ENCODE results near the gene PRPF18.

PRPF18 gene

DNA sequence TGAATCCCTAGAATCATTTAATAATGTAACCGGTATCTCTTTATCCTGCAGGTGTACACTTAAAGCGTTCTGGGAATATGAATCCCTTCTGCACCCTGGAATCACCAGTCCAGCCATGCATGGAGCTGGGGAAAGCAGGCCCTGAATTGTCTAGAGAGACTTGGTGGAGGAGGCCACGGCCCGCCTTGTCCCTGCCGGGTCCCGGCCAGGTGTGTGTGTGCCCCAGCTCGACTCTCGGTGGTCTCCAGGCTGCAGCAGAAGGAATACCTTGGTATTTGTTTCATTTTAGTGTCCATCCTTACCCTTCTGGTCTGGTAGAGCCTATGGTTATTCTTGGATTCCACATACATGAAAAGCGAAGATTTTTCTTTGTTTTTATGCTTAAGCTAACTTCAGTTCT, 58.1 kb downstream of the PRPF18 start:
- no peak for DNase-seq

DNA sequence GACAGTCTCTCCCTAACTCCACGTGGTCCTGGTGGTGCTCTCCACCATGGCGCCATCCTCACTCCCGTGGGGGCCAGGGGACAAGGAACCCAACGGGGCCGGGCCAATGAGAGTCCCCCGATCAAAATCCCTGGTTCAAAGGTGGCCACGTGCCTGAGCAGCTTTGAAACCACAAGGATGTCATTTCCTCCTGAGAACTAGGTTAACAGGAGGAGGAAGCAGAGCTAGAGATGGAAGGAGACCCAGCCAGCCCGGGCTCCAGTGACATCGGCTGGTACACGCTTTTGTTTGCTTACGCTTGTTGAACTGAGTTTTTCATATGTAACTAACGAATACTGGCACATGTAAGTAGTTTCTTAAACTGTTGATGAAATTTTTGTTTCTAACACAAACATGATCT, 61.7 kb downstream of the PRPF18 start:
- DNase-seq, result no peak

DNA sequence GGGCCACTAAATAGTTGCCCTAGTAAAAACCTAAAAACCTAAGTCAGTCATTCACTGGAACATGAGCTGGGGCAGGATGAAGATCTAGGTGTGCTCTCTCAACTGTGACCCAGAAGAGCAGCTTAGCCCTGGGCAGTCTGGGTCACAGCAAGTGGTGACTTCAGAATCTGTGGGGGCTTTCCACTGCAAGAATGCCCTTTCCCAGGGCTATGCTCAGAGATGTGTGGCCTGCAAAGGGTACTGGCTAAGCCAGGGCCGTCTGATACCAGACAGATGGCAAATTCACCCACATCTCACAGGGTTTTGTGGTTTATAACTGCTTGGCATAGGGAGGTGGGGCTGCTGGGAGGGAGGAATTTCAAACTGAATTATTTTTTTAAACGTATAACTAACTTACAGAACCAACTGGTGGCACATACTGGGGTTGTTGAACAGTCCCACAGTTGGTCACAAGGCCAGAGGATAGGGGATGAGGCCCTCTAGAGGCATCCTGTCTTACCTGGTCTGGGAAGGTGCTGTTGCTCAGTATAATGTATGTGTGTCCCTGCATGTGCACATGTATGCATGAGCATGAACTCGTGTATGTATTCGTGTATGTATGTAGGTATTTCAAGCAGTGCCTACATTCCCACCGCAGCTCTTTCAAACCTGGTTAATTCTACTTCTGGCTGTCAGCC, 63.2 kb downstream of the PRPF18 start:
- no peak for DNase-seq

DNA sequence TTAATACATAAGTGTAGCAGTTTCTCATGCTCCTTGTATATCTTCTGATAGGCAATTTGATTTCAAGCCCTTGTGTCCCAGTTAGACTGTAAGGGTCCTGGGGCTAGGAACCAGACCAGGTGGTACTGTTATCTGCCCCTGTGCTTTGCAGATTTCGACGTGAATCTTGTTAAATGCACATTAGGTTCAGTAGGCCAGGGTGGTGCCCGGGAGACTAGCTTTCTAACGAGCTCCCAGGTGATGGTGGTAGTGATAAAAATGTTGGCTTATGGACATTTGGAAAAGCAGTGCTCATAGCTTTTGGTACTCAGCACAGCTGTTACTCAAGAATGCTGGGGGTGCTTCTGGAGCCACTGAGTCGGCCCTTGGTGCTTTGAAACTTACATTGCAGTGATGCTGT, 64.2 kb downstream of the PRPF18 start:
- DNase-seq, result no peak

DNA sequence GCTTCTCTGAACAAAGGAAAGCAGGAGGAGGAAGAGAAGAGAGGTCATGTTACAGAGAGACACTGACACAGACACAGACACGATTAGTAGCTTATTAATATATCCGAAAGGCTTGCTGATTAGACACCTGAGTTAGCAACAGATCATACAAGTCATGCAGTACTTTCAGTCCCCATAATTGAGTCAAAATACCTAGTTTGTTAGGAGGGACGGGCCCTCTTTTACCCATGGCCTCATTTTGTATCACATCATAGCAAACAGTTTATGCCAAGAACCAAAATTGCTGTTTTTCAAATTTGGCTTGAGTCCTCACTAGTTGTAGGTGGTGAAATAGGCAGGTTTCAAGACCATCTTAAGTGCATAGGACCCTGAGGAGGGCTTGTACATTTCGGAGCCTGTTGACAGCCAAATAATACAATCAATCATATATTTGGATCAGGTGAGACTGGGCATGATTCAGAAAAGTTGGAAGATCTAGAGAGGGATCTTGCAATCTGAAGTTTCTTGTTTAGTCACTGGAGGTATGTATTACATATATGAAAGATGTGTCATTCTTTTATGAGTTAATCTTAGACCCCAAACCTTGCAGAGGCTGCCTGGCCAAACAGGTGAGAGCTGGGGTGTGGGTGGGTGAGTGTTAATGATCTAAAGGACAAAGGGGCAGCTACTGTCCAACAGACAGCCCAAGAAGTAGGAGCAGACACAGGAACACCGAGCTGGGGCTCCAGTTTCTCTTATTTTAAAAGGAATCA, 65.4 kb downstream of the PRPF18 start:
- DNase-seq, result no peak

DNA sequence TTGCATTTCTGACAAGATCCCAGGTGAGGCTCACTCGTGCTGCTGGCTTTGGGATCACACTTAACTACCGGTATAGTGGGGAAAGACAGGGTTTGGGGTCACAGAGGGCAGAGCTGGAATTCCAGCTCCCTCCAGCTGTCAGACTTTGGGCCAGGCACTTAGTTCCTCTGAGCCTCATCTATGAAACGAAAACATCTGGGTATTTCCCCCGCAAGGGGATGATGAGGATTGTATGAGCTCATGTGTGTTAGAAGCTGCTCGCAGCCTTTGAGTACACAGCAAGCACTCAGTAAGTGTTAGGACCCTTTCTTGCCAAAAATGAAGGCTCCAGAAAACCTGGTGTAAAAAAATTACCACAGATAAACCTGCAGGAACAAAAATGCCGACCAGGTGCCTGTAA, 66.1 kb downstream of the PRPF18 start:
- no peak for DNase-seq

DNA sequence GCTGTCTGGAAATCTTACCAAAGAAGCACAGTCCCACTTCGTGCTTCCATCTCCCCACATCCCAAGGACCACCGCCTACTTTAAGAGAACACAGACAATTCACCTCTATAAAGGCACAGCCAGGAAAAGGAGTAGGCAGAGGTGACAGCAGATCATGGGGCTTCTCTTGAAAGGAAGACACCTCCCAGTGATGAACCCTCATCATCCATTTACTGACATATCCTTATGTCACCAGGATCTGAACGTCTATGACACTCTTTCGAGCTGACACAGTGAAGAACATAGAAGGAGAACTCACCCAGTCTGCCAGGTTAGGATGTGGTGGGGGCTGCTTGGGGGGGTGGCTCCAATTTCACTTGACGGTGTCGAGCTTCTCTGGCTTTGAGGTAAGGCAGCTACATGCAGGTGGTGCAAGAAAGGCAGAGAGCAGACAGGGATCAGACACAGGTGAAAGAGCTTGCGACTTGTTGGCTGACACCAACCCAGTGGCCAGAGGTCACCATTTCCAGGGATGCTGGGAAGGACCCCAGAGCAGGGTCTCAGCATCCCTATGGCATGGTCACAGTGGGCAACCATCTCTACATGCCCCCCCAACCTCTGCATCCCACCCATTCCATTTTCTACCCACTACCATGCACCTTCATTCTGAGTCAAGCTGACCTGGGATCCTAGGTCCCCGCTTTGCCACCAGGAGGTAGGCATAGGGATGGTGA, 67.5 kb downstream of the PRPF18 start:
- DNase-seq, result no peak

DNA sequence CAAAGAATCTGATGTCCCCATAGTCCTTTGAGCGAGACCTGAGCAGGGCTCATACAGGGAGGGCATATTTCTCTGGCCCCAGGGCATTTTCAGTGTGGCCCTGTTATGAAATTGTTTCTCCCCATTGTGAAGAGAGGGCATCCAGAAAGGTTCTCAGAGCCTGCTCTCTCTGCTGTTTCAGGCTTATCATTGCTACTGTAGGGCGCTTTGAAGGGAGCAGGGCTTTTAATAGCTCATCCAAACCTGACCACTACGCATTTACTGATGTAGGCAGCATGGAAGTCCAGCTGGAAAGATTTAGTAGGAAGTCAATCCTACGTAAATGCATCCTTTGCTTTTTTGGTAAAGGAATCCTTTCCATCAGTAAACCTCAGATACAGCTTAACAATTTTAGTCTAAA, 68.1 kb downstream of the PRPF18 start:
- DNase-seq, result no peak

DNA sequence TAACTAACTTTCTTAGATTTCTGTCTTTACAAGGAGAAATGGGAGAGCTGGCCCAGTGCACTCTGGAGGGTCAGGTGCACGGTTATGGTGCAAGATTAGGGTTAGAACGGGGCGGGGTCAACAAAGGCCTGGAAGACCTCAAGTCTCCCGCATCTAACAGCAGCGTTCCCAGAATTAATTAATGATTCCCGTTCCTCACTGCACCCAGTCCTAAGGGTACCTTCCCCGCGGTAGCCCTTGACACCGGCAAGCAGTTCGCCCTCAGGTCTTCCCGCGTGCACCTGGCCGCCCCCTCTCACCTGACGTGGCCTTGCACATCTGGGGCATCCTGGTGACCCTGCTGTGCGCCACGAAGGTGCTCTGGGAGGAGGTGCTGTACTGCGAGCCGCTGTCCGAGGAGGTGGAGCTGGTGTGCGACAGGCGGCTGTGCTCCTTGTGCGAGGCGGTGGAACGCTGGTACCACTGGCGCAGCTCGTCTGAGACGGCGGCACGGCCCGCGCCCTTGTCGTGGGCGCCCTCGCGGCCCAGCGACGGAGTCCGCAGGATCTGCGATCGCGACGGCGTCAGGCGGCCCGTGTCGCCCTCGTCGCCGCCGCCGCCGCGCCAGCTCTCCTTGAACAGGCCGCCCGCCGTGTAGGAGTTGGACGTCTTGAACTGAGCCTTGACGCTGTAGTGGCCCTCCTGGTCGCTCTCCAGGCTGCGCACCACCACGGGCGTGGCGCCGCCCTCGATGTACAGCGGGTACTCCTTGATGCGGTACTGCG, 69.8 kb downstream of the PRPF18 start:
- DNase-seq, result no peak

DNA sequence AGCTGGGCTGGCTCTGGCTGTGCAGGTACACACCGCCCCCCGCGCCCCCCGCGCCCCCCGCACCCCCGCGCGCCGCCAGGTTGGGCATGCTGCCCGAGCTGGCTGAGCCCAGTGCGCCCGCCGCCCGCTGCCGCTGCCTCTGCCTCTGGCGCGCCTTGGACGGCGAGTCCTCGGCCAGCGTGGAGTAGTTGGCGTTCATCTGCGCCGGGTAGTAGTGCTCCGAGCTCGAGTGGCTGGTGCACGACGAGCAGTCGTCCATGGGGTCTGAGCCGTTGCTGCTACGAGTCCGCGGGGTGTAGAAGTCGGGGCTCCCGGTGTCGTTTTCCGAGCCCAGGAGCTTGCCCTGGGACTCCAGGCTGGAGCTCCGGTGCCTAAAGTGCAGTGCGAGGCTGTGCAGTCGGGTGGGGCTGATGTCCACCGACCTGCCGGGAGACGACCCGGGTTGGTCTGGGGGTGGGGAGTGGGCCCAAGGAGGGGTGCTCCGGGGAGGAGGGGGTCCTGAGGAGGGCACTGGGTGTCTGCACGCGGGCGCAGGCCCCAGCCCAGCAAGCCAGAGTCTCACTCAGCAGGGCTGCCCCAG, 70.4 kb downstream of the PRPF18 start:
- no peak for DNase-seq

DNA sequence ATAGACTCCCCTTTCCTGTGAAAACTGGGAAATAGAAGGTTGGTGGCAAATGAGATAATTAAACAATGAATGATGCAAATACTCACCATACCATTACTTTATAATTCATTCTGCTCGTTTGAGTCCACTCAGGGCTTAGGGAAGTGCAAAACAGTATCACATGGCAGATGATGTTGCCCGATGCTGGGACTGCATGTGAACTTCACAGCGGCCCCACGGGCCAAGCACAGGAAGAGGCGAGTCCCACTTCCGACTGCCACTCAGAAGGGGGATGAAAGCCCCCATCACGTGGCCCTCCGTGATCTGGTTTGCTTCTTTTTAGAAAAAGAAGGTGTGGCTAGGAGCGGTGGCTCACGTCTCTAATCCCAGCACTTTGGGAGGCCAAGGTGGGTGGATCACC, 71.5 kb downstream of the PRPF18 start:
- no peak for DNase-seq

DNA sequence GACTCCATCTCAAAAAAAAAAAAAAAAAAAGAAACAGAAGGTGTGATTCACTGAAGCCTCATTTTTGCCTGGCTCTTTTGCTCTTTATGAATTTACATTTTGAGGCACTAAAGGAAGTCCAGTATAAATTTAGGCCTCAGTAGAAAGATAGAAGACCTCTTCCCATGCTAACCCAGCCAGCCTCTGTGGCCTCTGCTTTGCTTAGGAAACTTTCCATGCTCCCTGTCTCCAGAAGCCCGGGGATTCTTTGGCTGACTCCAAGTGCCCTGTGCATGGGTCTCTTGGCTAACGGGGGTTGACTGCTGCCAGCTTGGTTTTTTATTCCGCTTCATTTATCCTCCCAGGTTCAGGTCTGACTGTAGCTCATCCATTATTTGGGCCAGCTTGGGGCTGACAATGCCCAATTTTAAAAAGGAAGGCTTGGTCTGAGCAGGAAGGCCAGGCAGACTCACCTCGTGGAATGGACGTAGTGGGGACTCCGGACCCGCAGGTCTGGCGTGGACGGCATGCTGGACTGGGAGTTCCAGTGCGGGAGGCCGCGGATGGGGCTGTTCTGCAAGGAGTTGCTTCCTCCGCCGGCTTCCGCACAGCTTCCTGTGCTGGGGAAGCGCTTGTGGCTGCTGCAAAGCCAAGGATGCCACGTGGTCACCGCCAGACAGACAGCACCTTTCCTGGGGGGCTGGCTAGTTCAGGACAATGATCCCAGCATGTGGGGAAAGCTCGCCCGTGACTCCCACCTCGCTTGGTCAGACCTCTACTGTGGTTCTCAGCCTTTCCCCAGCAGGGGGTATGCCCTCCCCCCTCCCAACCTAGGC, 72.3 kb downstream of the PRPF18 start:
- DNase-seq, result no peak

DNA sequence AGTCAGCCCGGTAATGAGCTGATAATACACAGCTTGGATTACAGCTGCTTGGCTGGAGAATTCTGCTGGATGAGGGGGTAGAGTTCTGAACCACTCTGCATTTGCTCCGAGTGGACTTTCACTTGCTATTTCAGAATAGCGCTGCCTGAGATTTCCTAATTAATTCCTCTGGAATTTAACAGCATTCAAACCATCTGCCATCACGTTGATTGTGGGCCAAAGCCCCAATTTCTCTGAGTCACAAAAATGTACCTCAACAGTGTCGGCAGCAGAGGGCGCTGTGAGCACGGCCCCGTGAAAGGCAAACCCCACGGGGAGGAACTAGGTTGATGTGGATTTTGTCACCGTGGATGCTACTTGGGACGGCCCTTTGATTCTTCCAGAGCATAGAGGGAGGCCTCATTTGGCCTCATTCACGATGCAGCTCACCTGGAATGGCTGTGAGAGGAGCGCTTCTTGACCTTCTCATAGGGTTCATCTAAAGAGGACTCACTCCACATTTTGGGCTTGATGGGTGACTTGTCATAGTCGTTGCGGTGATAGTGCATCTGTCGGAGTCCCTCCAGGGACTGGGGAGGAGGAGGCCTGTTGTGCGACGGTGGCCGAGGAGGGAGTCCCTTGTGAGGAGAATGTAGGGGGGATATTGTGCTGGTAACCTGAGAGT, 73.3 kb downstream of the PRPF18 start:
- DNase-seq, result peak; percentile 59

DNA sequence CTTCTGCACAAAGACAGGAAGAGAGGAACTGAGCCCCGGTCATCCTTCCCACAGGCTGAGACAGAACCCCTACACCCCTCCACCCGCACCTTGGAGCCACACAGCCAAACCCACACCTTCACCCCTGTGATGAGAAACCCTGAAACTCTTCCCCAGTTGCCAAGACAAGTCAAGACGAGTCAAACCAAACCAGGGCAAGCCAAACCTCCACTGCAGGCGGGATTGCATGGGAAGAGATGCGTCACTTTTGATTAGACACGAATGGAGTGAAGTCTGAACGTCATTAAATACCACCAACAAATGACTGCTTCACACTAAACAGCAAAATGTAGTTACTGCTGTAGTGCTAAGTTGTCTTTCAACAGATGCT, 73.8 kb downstream of the PRPF18 start:
- no peak for DNase-seq

DNA sequence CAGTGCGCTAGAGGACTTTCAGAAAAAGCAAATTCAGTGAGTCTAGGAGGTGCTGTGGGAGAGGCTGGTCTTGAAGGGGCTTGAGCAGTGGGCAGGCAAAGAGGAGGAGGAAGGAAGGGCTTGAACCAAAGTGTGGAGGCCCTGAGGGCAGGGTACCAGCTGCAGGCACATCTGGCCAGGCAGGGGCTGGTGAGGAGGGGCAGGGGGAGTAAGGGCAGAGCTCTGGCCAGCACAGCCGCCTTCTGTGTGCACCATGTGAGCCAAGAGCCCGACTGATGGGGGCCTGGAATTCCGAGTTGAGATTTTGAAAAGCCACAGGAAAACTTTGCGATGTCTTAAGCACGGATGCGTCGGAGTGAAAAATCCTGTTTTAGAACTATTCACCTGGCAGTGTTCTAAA, 74.5 kb downstream of the PRPF18 start:
- no peak for DNase-seq

DNA sequence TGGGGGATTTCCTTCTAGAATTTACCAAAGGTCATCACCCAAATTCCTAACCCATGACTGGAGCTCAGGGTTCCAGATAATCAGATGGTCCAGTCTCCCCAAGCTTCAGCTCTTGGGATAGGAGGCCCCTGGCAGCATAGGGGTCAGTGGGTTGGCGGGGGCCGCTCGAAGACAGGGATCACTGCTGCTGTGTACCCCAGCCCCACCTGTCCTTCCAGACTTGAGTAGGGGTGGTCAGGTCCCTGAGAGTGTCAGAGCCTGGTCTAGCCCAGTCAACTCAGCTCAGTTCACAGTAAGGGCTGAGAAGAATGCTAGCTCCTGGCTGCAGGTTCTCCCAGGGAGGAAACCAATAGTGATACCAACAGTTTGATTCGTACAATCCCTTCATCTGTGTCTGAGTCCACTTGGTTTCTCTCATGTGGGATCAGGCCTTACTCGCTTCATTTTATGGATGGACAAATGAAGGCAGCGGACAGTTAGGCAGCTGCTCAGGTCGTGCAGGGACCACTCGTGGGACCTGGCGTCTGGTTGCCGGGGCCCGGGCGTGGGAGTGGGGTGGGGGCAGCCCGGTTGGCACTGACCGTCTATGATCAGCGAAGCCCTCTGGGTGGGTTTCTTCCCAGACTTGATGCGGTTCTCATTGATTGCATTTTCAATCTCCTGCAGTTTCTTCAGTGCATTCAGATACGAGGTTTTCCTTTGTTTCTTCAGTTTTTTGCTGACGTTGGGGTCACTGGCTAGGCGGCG, 78.9 kb downstream of the PRPF18 start:
- no peak for DNase-seq

DNA sequence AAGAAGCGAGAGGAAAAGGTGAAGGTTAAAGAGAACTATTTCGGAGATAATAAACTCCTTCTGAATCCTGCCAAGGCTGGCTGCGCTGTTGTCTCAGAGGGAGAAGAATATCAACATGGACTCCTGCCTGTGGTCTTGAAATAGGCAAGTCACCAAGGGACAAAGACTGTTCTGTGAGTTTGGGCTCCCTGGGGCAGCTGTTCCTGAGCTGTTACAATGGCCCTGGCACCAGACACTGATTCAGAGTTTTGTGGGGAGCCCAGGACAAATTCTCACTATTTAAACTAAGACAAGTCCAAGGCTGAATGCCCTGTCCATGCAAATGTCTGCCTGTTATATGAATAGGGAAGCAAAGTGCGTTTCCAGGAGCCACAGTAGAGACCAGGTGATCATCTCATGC, 81.4 kb downstream of the PRPF18 start:
- DNase-seq, result no peak

DNA sequence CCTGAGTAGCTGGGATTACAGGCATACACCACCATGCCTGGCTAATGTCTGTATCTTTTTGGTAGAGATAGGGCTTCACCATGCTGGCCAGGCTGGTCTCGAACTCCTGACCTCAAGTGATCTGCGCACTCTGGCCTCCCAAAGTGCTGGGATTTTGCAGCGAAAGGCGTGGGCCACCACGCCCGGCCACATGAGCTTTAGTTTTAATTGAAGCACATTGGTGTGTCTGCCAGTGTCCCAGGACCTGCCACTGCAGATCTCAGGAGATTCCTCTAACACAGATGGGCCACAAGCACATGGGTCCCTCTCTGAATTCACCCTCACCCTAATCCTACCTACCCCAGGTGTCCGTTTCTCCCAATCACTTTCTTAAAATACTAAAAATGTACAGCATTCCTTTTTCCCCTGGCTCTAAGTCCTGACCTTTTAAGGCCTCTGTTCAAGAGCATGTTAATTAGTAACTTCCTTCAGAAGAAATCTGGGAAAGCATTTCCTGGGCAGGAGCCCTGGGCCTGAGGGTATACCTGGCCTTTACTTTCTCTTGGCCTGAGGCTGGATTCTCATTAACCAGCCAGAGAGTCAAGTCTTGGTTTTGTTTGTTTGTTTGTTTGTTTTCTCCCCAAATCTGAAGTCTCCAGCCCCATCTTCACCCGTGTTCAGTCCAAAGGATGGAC, 82.6 kb downstream of the PRPF18 start:
- no peak for DNase-seq

DNA sequence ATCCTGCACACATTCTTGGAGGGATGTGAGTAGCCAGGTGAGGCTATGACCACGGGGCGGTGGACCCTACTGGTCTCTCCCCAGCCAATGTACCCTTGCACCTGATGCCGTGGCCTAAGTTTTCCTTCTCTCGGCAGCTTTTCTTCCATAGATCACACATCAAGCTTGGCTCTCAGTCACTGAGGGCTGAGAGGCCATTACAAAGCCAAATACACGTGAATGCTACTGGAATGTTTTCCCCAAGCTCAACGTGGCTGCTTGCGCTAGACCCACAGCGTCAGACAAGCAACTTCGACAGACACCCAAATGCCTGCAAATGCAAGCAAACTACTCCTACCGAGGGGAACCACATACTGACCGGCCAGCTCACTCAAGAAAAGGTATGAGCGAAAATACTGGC, 83.1 kb downstream of the PRPF18 start:
- no peak for DNase-seq

DNA sequence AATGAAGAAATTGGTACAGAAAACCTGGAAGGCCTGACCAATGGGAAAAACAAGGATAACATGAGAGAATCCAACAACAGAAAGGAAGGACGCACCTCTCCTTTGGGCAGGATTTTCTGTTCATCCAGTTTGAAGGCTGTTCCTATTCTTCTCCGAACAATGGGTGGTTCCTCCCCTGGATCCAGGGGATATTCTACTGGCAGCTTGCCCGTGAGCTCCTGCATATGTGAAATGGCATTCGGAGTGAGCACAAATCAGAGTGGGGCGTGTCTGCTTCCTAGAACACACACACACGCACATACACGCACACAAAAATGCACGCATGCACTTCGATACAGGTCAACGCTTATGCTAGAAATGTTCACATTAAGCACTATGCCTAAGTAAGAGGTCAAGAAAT, 83.5 kb downstream of the PRPF18 start:
- no peak for DNase-seq
